Measurements from ENCODE around the gene ATG2B.

ATG2B gene

GRCh38 chr14:96272777-96273473 is 90.2 kb downstream of the ATG2B start:
- DNase-seq (ENCODE audit: low spot score), result no peak

GRCh38 chr14:96271421-96271762 is 91.7 kb downstream of the ATG2B start:
- no peak for DNase-seq (ENCODE audit: low spot score)

- no peak for DNase-seq (ENCODE audit: low spot score)
Measured at GRCh38 chr14:96270565-96271420, 92.3 kb downstream of the ATG2B start.

- no peak for DNase-seq (ENCODE audit: low spot score)
Measured at GRCh38 chr14:96269359-96269710, 93.8 kb downstream of the ATG2B start.

- no peak for DNase-seq (ENCODE audit: low spot score)
Measured at GRCh38 chr14:96268431-96269358, 94.4 kb downstream of the ATG2B start.

- no peak for DNase-seq (ENCODE audit: low spot score)
Measured at GRCh38 chr14:96267916-96268315, 95.2 kb downstream of the ATG2B start.

- DNase-seq (ENCODE audit: low spot score), result no peak
Measured at GRCh38 chr14:96267336-96267735, 95.8 kb downstream of the ATG2B start.

GRCh38 chr14:96265383-96266095 is 97.6 kb downstream of the ATG2B start:
- no peak for DNase-seq (ENCODE audit: low spot score)

- DNase-seq (ENCODE audit: low spot score), result no peak
Measured at GRCh38 chr14:96264853-96265252, 98.3 kb downstream of the ATG2B start.

GRCh38 chr14:96264200-96264553 is 99.0 kb downstream of the ATG2B start:
- DNase-seq (ENCODE audit: low spot score), result no peak

- DNase-seq (ENCODE audit: low spot score), result no peak
Measured at GRCh38 chr14:96263347-96264199, 99.6 kb downstream of the ATG2B start.

GRCh38 chr14:96261772-96262655 is 101.1 kb downstream of the ATG2B start:
- DNase-seq (ENCODE audit: low spot score), result no peak

- DNase-seq (ENCODE audit: low spot score), result no peak
Measured at GRCh38 chr14:96261053-96261452, 102.1 kb downstream of the ATG2B start.

- DNase-seq (ENCODE audit: low spot score), result no peak
Measured at GRCh38 chr14:96260341-96260821, 102.8 kb downstream of the ATG2B start.

GRCh38 chr14:96257900-96258299 is 105.2 kb downstream of the ATG2B start:
- DNase-seq (ENCODE audit: low spot score), result no peak

GRCh38 chr14:96257056-96257455 is 106.1 kb downstream of the ATG2B start:
- DNase-seq (ENCODE audit: low spot score), result no peak

- no peak for DNase-seq (ENCODE audit: low spot score)
Measured at GRCh38 chr14:96256407-96256806, 106.7 kb downstream of the ATG2B start.

- DNase-seq (ENCODE audit: low spot score), result no peak
Measured at GRCh38 chr14:96255501-96256366, 107.4 kb downstream of the ATG2B start, which contains the start of gene BDKRB1. TSS of gene BDKRB1 (plus strand) at chr14:96256210. CDS start at chr14:96263683, 7,473 bp downstream.

GRCh38 chr14:96254687-96255086 is 108.5 kb downstream of the ATG2B start:
- DNase-seq (ENCODE audit: low spot score), result no peak
